GM12874 (cell line): ENCODE data around the gene PID1.

Experiments used
- CTCF ChIP-seq: IDR thresholded peaks from 2 replicates; pipeline ENCODE4 v1.5.1; 2011; ENCODE audit warnings: low read depth, mild to moderate bottlenecking, control low read depth, low read length, moderate library complexity; ENCODE audit not compliant: insufficient read depth

The PID1 gene

GRCh38 chr2:229081411-229081810, 189.7 kb downstream of the PID1 start:
- TF ChIP-seq CTCF: no peak

GRCh38 chr2:229080172-229080571, 190.9 kb downstream of the PID1 start:
- no peak for TF ChIP-seq CTCF

GRCh38 chr2:229073935-229074334, 197.2 kb downstream of the PID1 start:
- TF ChIP-seq CTCF: no peak

- TF ChIP-seq CTCF: no peak
Measured at GRCh38 chr2:229071292-229071976, 199.7 kb downstream of the PID1 start.

GRCh38 chr2:229066121-229066715, 204.9 kb downstream of the PID1 start:
- no peak for TF ChIP-seq CTCF

GRCh38 chr2:229064749-229065148, 206.3 kb downstream of the PID1 start:
- no peak for TF ChIP-seq CTCF

GRCh38 chr2:229060147-229060546, 210.9 kb downstream of the PID1 start:
- TF ChIP-seq CTCF: no peak
